HuH-7.5 (cell line): ENCODE data around the gene ZNF519.
"Not testable (repeated sequence)": the region's sequence is repeated elsewhere in the genome, so short reads cannot be mapped to it uniquely, and the experiment has no call there.

ENCODE experiments used
- DNase-seq: peaks from one replicate; pipeline ENCODE4 v3.0.0; 2011; ENCODE audit warnings: low spot score

Gene ZNF519

GRCh38 chr18:14147935-14148865, 16.0 kb upstream of the ZNF519 start:
- not testable (repeated sequence) for DNase-seq

GRCh38 chr18:14146771-14147170, 14.5 kb upstream of the ZNF519 start:
- DNase-seq = not testable (repeated sequence)

GRCh38 chr18:14145581-14146338, 13.5 kb upstream of the ZNF519 start:
- not testable (repeated sequence) for DNase-seq

- DNase-seq = not testable (repeated sequence)
Observed at GRCh38 chr18:14145021-14145420, 12.8 kb upstream of the ZNF519 start.

- DNase-seq = no peak
Observed at GRCh38 chr18:14144628-14144895, 12.3 kb upstream of the ZNF519 start.

GRCh38 chr18:14143871-14144627, 11.8 kb upstream of the ZNF519 start:
- not testable (repeated sequence) for DNase-seq

GRCh38 chr18:14143396-14143795, 11.2 kb upstream of the ZNF519 start:
- DNase-seq = not testable (repeated sequence)

GRCh38 chr18:14142177-14142576, 9.9 kb upstream of the ZNF519 start:
- not testable (repeated sequence) for DNase-seq

- DNase-seq = not testable (repeated sequence)
Observed at GRCh38 chr18:14139583-14139982, 7.3 kb upstream of the ZNF519 start.

GRCh38 chr18:14137971-14138370, 5.7 kb upstream of the ZNF519 start:
- not testable (repeated sequence) for DNase-seq

GRCh38 chr18:14131696-14132270, 452 bp downstream of the ZNF519 start:
- DNase-seq = not testable (repeated sequence)

- DNase-seq = not testable (repeated sequence)
Observed at GRCh38 chr18:14130804-14131203, 1.4 kb downstream of the ZNF519 start.

- DNase-seq = no peak
Observed at GRCh38 chr18:14124689-14125088, 7.5 kb downstream of the ZNF519 start.

- no peak for DNase-seq
Observed at GRCh38 chr18:14122097-14122496, 10.1 kb downstream of the ZNF519 start.

GRCh38 chr18:14120926-14121325, 11.3 kb downstream of the ZNF519 start:
- DNase-seq = no peak

- no peak for DNase-seq
Observed at GRCh38 chr18:14117606-14118005, 14.6 kb downstream of the ZNF519 start.

- DNase-seq = no peak
Observed at GRCh38 chr18:14106906-14107305, 25.3 kb downstream of the ZNF519 start.

GRCh38 chr18:14104906-14105748, 27.1 kb downstream of the ZNF519 start:
- DNase-seq = no peak

GRCh38 chr18:14104201-14104600, 28.0 kb downstream of the ZNF519 start:
- DNase-seq = no peak

GRCh38 chr18:14100503-14101286, 31.5 kb downstream of the ZNF519 start:
- DNase-seq = no peak
